IMR-90 (cell line): ENCODE results near the gene ATP13A1. TPM values are rescaled to one million over a fixed set of nuclear protein-coding genes. Genes with fewer than 3 reads are reported as not detected.

Source experiments
- ATAC-seq: fragments of 200-7000 bp; cut with Tn5 transposase; 2 replicates; pipeline ENCODE4 v1.9.1; 2020; ENCODE audit warnings: low read depth, mild to moderate bottlenecking, moderate library complexity
- BruUV-seq: library from RNA; stranded (reverse); fragments of 400-500 nt; replicated peaks from 2 replicates; lab custom pipeline; 2021; lab: Mats Ljungman, UMichigan
- CTCF ChIA-PET: fragments of 300-600 bp; formaldehyde crosslinking; extraction: SDS; loops from one replicate; lab custom pipeline; 2021; ENCODE audit warnings: antibody characterized with exemption; lab: Yijun Ruan, JAX
- POLR2A ChIA-PET: fragments of 300-600 bp; sonication (Branson Sonifier 250); formaldehyde crosslinking; loops from one replicate; lab custom pipeline; 2022; ENCODE audit warnings: antibody characterized with exemption; ENCODE audit not compliant: unreplicated experiment; lab: Charles Lee
- DNase-seq: peaks from one replicate; pipeline ENCODE4 v3.0.0; 2013
- H2AFZ ChIP-seq: replicated peaks from 2 replicates; pipeline ENCODE3; 2013; ENCODE audit warnings: low read length, mild to moderate bottlenecking; ENCODE audit not compliant: poor library complexity
- H2AK5ac ChIP-seq: 2 replicates; pipeline ENCODE4 v1.6.1; 2013; ENCODE audit warnings: low read depth, low read length, inconsistent platforms
- H2AK9ac ChIP-seq: replicated peaks from 2 replicates; pipeline ENCODE3; 2013; ENCODE audit warnings: mild to moderate bottlenecking, low read depth, low read length, moderate library complexity; ENCODE audit not compliant: poor library complexity
- H2BK120ac ChIP-seq: 2 replicates; pipeline ENCODE4 v1.6.1; 2013; ENCODE audit warnings: low read depth, low read length, inconsistent platforms
- H2BK15ac ChIP-seq: 3 replicates; pipeline ENCODE4 v1.6.1; 2013; ENCODE audit warnings: low read depth, low read length, inconsistent platforms
- H2BK20ac ChIP-seq: 2 replicates; pipeline ENCODE4 v1.6.1; 2013; ENCODE audit warnings: low read depth, mild to moderate bottlenecking, inconsistent platforms, low read length, moderate library complexity
- H2BK5ac ChIP-seq: 2 replicates; pipeline ENCODE4 v1.6.1; 2013; ENCODE audit warnings: mild to moderate bottlenecking, low read depth, low read length, inconsistent platforms; ENCODE audit not compliant: poor library complexity, severe bottlenecking
- H3K14ac ChIP-seq: replicated peaks from 2 replicates; pipeline ENCODE4 v1.6.1; 2013; ENCODE audit warnings: low read depth, low read length, inconsistent platforms
- H3K18ac ChIP-seq: 2 replicates; pipeline ENCODE4 v1.6.1; 2013; ENCODE audit warnings: low read depth, low read length, control low read depth
- H3K23ac ChIP-seq: 2 replicates; pipeline ENCODE4 v1.6.1; 2013; ENCODE audit warnings: low read depth, low read length, inconsistent platforms
- H3K27ac ChIP-seq: 2 replicates; pipeline ENCODE4 v1.5.1; 2013; ENCODE audit warnings: mild to moderate bottlenecking, control low read depth, low read length; ENCODE audit not compliant: insufficient read depth
- H3K27me3 ChIP-seq: 2 replicates; pipeline ENCODE4 v1.6.1; 2013; ENCODE audit warnings: low read length; ENCODE audit not compliant: control insufficient read depth, insufficient read depth
- H3K36me3 ChIP-seq: 2 replicates; pipeline ENCODE4 v1.6.1; 2013; ENCODE audit warnings: low read length, mixed read lengths; ENCODE audit not compliant: control insufficient read depth, insufficient read depth
- H3K4ac ChIP-seq: 2 replicates; pipeline ENCODE4 v1.6.1; 2013; ENCODE audit warnings: low read depth, low read length, inconsistent platforms
- H3K4me1 ChIP-seq: 2 replicates; pipeline ENCODE4 v1.6.1; 2013; ENCODE audit warnings: low read length, mixed read lengths; ENCODE audit not compliant: control insufficient read depth, insufficient read depth
- H3K4me2 ChIP-seq: 2 replicates; pipeline ENCODE4 v1.6.1; 2013; ENCODE audit warnings: low read depth, mild to moderate bottlenecking, control low read depth, low read length, moderate library complexity
- H3K4me3 ChIP-seq: 2 replicates; pipeline ENCODE4 v1.5.1; 2013; ENCODE audit warnings: low read depth, mild to moderate bottlenecking, control low read depth, low read length, moderate library complexity; ENCODE audit not compliant: insufficient read depth
- H3K56ac ChIP-seq: 2 replicates; pipeline ENCODE4 v1.6.1; 2013; ENCODE audit warnings: low read length, inconsistent platforms; ENCODE audit not compliant: insufficient read depth; ENCODE audit errors: extremely low read depth
- H3K79me1 ChIP-seq, 2 experiments: 2 replicates each; pipeline ENCODE4 v1.6.1; 2013; ENCODE audit warnings: low read length in 2 of 2, inconsistent platforms in 1 of 2, low read depth in 1 of 2
- H3K9ac ChIP-seq: 2 replicates; pipeline ENCODE4 v1.6.1; 2013; ENCODE audit warnings: low read depth, low read length, control low read depth
- H3K9me1 ChIP-seq: 2 replicates; pipeline ENCODE4 v1.6.1; 2013; ENCODE audit warnings: low read length, inconsistent platforms; ENCODE audit not compliant: insufficient read depth
- H3K9me3 ChIP-seq: 2 replicates; pipeline ENCODE4 v1.6.1; 2013; ENCODE audit warnings: low read length; ENCODE audit not compliant: control insufficient read depth, insufficient read depth
- H4K20me1 ChIP-seq: 2 replicates; pipeline ENCODE4 v1.6.1; 2013; ENCODE audit warnings: low read length, inconsistent platforms; ENCODE audit not compliant: insufficient read depth
- H4K5ac ChIP-seq: 2 replicates; pipeline ENCODE4 v1.6.1; 2013; ENCODE audit warnings: mild to moderate bottlenecking, low read depth, low read length, control low read depth
- H4K8ac ChIP-seq, 2 experiments: 2 replicates each; pipeline ENCODE4 v1.6.1; 2013; ENCODE audit warnings: low read depth in 2 of 2, low read length in 2 of 2, control low read depth in 1 of 2, inconsistent platforms in 1 of 2
- H4K91ac ChIP-seq: 2 replicates; pipeline ENCODE4 v1.6.1; 2013; ENCODE audit warnings: low read depth, low read length, inconsistent platforms; ENCODE audit not compliant: insufficient read depth
- CEBPB ChIP-seq: IDR thresholded peaks from 2 replicates; pipeline ENCODE4 v1.6.1; 2012; ENCODE audit warnings: low read depth, low read length, improper control_type of control experiment
- CHD1 ChIP-seq: IDR thresholded peaks from 2 replicates; pipeline ENCODE4 v1.6.1; 2012; ENCODE audit warnings: low read depth, low read length, improper control_type of control experiment
- ELK1 ChIP-seq: fragments of 150-350 bp; IDR thresholded peaks from 2 replicates; pipeline ENCODE4 v1.6.1; 2016; ENCODE audit warnings: low read depth, mild to moderate bottlenecking, low read length, moderate library complexity, borderline replicate concordance
- FOS ChIP-seq: fragments of 150-350 bp; IDR thresholded peaks from 2 replicates; pipeline ENCODE4 v1.6.1; 2016; ENCODE audit warnings: low read depth, low read length
- MAFK ChIP-seq: IDR thresholded peaks from 2 replicates; pipeline ENCODE4 v1.6.1; 2012; ENCODE audit warnings: low read depth, low read length, improper control_type of control experiment
- MAZ ChIP-seq: IDR thresholded peaks from 2 replicates; pipeline ENCODE4 v1.6.1; 2012; ENCODE audit warnings: low read depth, mild to moderate bottlenecking, low read length, improper control_type of control experiment, moderate library complexity, borderline replicate concordance
- MXI1 ChIP-seq: IDR thresholded peaks from 2 replicates; pipeline ENCODE4 v1.6.1; 2012; ENCODE audit warnings: low read depth, mild to moderate bottlenecking, low read length, moderate library complexity, borderline replicate concordance
- NFE2L2 ChIP-seq: fragments of 150-350 bp; IDR thresholded peaks from 2 replicates; pipeline ENCODE4 v1.6.1; 2016; ENCODE audit warnings: low read depth, mild to moderate bottlenecking, low read length
- POLR2A ChIP-seq: IDR thresholded peaks from 2 replicates; pipeline ENCODE4 v1.6.1; 2012; ENCODE audit warnings: mild to moderate bottlenecking, low read depth, low read length
- RAD21 ChIP-seq: IDR thresholded peaks from 2 replicates; pipeline ENCODE4 v1.6.1; 2012; ENCODE audit warnings: low read length, improper control_type of control experiment
- RFX5 ChIP-seq: IDR thresholded peaks from 2 replicates; pipeline ENCODE4 v1.8.0; 2012; ENCODE audit warnings: low read depth, mild to moderate bottlenecking, low read length, moderate library complexity
- SMC3 ChIP-seq: fragments of 150-350 bp; IDR thresholded peaks from 2 replicates; pipeline ENCODE4 v1.6.1; 2016; ENCODE audit warnings: low read depth, mild to moderate bottlenecking, antibody characterized with exemption, low read length, moderate library complexity
- WGBS, 2 experiments: methylation state at CpG; one replicate each; pipeline versions ENCODE4 v1.1.5 to v1.1.7; 2013; ENCODE audit warnings: missing lambda C conversion rate in 2 of 2; ENCODE audit not compliant: insufficient read length in 1 of 2; ENCODE audit errors: extremely low coverage in 2 of 2; 5-methylcytosine and 5-hydroxymethylcytosine counted together
- dilution Hi-C: fragments of 300-500 bp; cut with HindIII; formaldehyde crosslinking; loops from one replicate; pipeline ENCODE4 v1.14.3; 2018; ENCODE audit warnings: low sequenced_read_pairs; ENCODE audit not compliant: unreplicated experiment
- in situ Hi-C: fragments of 300-500 bp; cut with MboI; formaldehyde crosslinking; loops from 3 replicates; pipeline ENCODE4 v1.14.3; 2019; ENCODE audit warnings: low sequenced_read_pairs, inconsistent platforms, mixed read lengths
- intact Hi-C: fragments of 100-400 bp; cut with micrococcal nuclease; formaldehyde crosslinking; loops from 2 replicates; pipeline ENCODE4 v1.10.0; 2022
- polyA plus RNA-seq, 3 experiments: library from polyadenylated mRNA; depleted of rRNA; stranded (reverse); fragments of >200 nt; gene quantifications; 2 replicates each; pipeline ENCODE4 v1.2.3, GENCODE V29; 2012; ENCODE audit warnings: low replicate concordance in 1 of 3
- total RNA-seq: library from RNA; depleted of rRNA; stranded (reverse); fragments of >200 nt; gene quantifications from 2 replicates; pipeline ENCODE4 v1.2.3, GENCODE V29; 2012
- TF ChIP-seq, protein P1 (sequence below): fragments of 150-350 bp; IDR thresholded peaks from 2 replicates; pipeline ENCODE4 v1.6.1; 2017; ENCODE audit warnings: mild to moderate bottlenecking, antibody characterized with exemption, low read length, low read depth

The ATP13A1 gene
- total and polyA plus RNA-seq, 2 of the 4 experiments (the other 2 are of a cell fraction): 13.3 to 43.8 TPM

GRCh38 chr19:19691683-19692082 lies 28.2 kb upstream of the ATP13A1 start:
- H3K9me1 ChIP-seq: no peaks in the 10 kb centered on the region
- no peak overlapping the region for H3K4me2 ChIP-seq
- H3K27ac ChIP-seq: no peak overlapping the region
- H2AK9ac ChIP-seq: no peak overlapping the region
- intact Hi-C loops (no loop called here), in situ Hi-C loops (no loop called here), dilution Hi-C loops (no loop called here)
- H4K5ac ChIP-seq: no peak overlapping the region
- H4K91ac ChIP-seq: no peak overlapping the region
- H3K9ac ChIP-seq: no peak overlapping the region
- H3K79me1 ChIP-seq: no peaks in the 10 kb centered on the region
- H2AFZ ChIP-seq: no peak overlapping the region
- no peaks in the 10 kb centered on the region for H3K4me1 ChIP-seq
- no peak overlapping the region for H3K4ac ChIP-seq
- peaks cover 7% of the 10 kb centered on the region; the same call in 1 of the 2 replicates for H3K9me3 ChIP-seq
- no peak overlapping the region for H3K56ac ChIP-seq
- no peak overlapping the region for H2BK20ac ChIP-seq
- no peak for ATAC-seq
- TF ChIP-seq RFX5: no peak
- TF ChIP-seq, protein P1, sequence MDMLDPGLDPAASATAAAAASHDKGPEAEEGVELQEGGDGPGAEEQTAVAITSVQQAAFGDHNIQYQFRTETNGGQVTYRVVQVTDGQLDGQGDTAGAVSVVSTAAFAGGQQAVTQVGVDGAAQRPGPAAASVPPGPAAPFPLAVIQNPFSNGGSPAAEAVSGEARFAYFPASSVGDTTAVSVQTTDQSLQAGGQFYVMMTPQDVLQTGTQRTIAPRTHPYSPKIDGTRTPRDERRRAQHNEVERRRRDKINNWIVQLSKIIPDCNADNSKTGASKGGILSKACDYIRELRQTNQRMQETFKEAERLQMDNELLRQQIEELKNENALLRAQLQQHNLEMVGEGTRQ: no peak
- no peak for TF ChIP-seq SMC3
- TF ChIP-seq CHD1: no peak
- no peak for TF ChIP-seq MAFK
- TF ChIP-seq MXI1: no peak
- TF ChIP-seq NFE2L2: no peak
- no peak for TF ChIP-seq ELK1
- no peak for TF ChIP-seq RAD21
- TF ChIP-seq CEBPB: no peak
- TF ChIP-seq FOS: no peak
- no peak for TF ChIP-seq POLR2A
- no peak for TF ChIP-seq MAZ
- no peak for DNase-seq
- no peak overlapping the region for H4K8ac ChIP-seq
- H2AK5ac ChIP-seq: no peak overlapping the region
- H3K18ac ChIP-seq: no peak overlapping the region
- CTCF ChIA-PET: no interaction called here
- BruUV-seq: no TSS peak
- no peak overlapping the region for H3K14ac ChIP-seq
- no peak overlapping the region for H2BK120ac ChIP-seq
- no CpG with 5 or more reads among the region's 10 CpGs for WGBS, 2 experiments
- H3K36me3 ChIP-seq: no peaks in the 10 kb centered on the region
- no peak overlapping the region for H3K4me3 ChIP-seq
- no peaks in the 10 kb centered on the region for H4K20me1 ChIP-seq
- H2BK15ac ChIP-seq: no peak overlapping the region
- H3K27me3 ChIP-seq: no peaks in the 10 kb centered on the region
- no peak overlapping the region for H3K23ac ChIP-seq
- no peak overlapping the region for H2BK5ac ChIP-seq
- POLR2A ChIA-PET: no interaction called here
